ENCODE measurements around the gene SLC9A7.

DNA sequence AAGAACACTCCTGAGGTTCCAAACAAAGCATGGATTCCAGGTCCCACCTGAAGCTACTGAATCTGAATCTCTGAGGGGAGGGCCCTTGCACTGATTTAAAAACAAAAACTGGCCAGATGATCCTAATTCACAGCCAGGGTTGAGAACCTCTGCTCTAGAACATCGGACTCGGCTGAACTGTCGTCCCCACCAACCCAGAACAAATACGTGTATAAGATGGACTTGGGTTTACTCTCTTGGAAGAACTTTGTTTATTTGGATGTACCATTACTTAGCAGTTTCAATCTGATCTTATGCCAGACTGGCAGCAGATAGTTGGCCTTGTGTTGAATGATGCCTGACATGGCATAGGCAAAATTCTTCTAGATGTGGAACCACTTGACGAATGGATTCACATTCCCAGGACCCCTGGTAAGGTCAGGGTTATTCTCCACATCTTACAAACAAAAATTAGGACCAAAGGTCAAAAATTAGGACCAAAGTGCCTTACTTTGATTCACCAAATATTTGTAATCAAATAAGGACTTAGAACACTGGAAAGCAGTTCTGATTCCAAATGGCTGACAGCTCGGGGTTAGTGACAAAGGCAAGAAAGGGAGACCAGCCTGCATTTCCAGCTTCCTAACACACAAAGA is 156.3 kb downstream of the SLC9A7 start:
- TF ChIP-seq POLR2A (IDR thresholded peaks at IDR 0.05; ENCODE audit: low read depth, low read length): no peak
- no peak for TF ChIP-seq POLR2AphosphoS5 (IDR thresholded peaks at IDR 0.05; ENCODE audit: low read depth, low read length)
